Panc1 (cell line): Measurements from ENCODE around the gene SEC62.

Experiments
- CTCF ChIP-seq: fragments of 450-650 bp; IDR thresholded peaks from 2 replicates; pipeline ENCODE4 v1.5.1; 2017; ENCODE audit warnings: mild to moderate bottlenecking
- POLR2AphosphoS5 ChIP-seq: IDR thresholded peaks from 2 replicates; pipeline ENCODE4 v1.6.1; 2012; ENCODE audit warnings: mild to moderate bottlenecking, low read depth, low read length, moderate library complexity

- TF ChIP-seq CTCF (no peak), POLR2AphosphoS5 (no peak)
Observed at GRCh38 chr3:170044795-170045244, 78.2 kb downstream of the SEC62 start.
